Left ventricle myocardium inferior (tissue), 1 donor: ENCODE measurements around the gene PRKCE. TPM values are rescaled to one million over a fixed set of nuclear protein-coding genes. Genes with fewer than 3 reads are reported as not detected.

Experiments used
- DNase-seq: peaks from one replicate; pipeline ENCODE4 v3.0.0-alpha.2; 2020
- H3K27ac ChIP-seq: fragments of 200-600 bp; replicated peaks from 2 replicates; pipeline ENCODE4 v1.8.0; 2021
- H3K27me3 ChIP-seq: fragments of 200-600 bp; 2 replicates; pipeline ENCODE4 v1.8.0; 2021; ENCODE audit warnings: low read depth
- H3K36me3 ChIP-seq: fragments of 200-600 bp; 2 replicates; pipeline ENCODE4 v1.8.0; 2021
- H3K4me1 ChIP-seq: fragments of 200-600 bp; 2 replicates; pipeline ENCODE4 v1.8.0; 2021
- H3K4me3 ChIP-seq: fragments of 200-600 bp; 2 replicates; pipeline ENCODE4 v1.8.0; 2021; ENCODE audit warnings: mild to moderate bottlenecking, moderate library complexity
- H3K9me3 ChIP-seq: fragments of 200-600 bp; replicated peaks from 2 replicates; pipeline ENCODE4 v1.8.0; 2021
- intact Hi-C: fragments of 100-400 bp; cut with micrococcal nuclease; formaldehyde crosslinking; loops from one replicate; pipeline ENCODE4 v1.11.0; 2022
- total RNA-seq: library from RNA; stranded (reverse); fragmentation: NEBNext Ultra II Directional; extraction: Animal tissue kit (Norgen Biotek cat#: 25700); gene quantifications from one replicate; pipeline ENCODE4 v1.2.1, GENCODE V29; 2021
- TF ChIP-seq, protein P1 (sequence below): fragments of 200-600 bp; IDR thresholded peaks from 2 replicates; pipeline ENCODE4 v1.8.0; 2021; ENCODE audit warnings: antibody characterized with exemption, mild to moderate bottlenecking, borderline replicate concordance
- donor health status: DM: no; HTN: yes; CAD: no; lungs with severe emphysema.

PRKCE gene
- total RNA-seq, 1 donor from 2014 or later = 14.7 TPM

DNA sequence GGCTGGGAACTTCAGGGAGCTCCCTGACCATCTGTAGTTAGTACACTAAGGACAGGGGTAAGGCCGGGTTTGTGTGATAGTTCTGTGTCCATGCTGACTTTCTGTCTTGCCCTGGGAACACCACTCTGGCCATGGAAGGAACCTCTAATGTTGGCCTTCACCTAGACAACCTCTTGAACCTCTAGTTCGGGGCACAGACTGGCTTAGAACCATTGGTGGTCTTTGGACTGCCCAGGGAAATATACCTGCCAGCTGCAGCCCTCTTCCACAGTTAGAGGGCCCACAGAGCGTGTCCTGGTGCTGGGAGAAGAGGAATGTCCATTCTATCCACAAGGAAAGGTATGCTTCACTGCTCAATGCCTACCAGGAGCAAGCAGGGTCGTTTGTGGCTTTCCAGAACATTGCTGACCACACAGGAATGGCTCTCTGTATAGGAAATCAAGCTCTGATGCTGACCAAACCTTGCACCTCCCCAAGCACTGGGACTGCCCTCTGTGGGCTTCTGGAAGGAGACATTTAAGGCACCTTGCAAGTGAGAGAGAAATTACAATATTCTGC lies 326.9 kb downstream of the PRKCE start:
- H3K36me3 ChIP-seq = peaks cover 11% of the 10 kb centered on the region
- intact Hi-C loops = no loop called here
- no peaks in the 10 kb centered on the region for H3K9me3 ChIP-seq
- no peak for DNase-seq
- TF ChIP-seq, protein P1, sequence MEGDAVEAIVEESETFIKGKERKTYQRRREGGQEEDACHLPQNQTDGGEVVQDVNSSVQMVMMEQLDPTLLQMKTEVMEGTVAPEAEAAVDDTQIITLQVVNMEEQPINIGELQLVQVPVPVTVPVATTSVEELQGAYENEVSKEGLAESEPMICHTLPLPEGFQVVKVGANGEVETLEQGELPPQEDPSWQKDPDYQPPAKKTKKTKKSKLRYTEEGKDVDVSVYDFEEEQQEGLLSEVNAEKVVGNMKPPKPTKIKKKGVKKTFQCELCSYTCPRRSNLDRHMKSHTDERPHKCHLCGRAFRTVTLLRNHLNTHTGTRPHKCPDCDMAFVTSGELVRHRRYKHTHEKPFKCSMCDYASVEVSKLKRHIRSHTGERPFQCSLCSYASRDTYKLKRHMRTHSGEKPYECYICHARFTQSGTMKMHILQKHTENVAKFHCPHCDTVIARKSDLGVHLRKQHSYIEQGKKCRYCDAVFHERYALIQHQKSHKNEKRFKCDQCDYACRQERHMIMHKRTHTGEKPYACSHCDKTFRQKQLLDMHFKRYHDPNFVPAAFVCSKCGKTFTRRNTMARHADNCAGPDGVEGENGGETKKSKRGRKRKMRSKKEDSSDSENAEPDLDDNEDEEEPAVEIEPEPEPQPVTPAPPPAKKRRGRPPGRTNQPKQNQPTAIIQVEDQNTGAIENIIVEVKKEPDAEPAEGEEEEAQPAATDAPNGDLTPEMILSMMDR = no peak
- H3K4me1 ChIP-seq = peaks cover 6% of the 10 kb centered on the region
- no peak overlapping the region for H3K4me3 ChIP-seq
- H3K27ac ChIP-seq = no peak overlapping the region
- no peaks in the 10 kb centered on the region for H3K27me3 ChIP-seq

DNA sequence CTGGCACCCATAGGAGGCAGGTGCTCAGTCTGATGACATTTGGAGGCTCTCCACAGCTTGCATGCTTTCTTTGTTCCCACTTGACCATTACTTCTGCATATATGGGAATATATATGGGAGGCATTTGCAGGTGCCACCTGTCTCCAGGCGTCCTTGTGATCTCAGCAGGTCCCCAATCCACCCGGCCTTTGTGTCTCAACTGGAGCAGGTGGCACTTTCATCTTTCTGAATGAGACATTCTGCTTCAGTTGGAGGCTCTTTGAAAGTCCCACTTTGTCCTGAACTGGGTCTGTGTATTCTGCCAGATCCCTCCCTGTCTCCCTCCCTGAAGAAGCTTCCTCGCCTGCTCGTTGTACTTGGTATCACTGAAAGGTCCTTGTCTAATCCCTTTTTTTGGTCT lies 327.6 kb downstream of the PRKCE start:
- DNase-seq = no peak
- TF ChIP-seq, protein P1 = no peak
- Histone ChIP-seq H3K9me3 (no peaks in the 10 kb centered on the region), H3K36me3 (peaks cover 11% of the 10 kb centered on the region), H3K27me3 (no peaks in the 10 kb centered on the region), H3K4me3 (no peak overlapping the region), H3K4me1 (peaks cover 6% of the 10 kb centered on the region), H3K27ac (no peak overlapping the region)
- intact Hi-C loops = no loop called here

DNA sequence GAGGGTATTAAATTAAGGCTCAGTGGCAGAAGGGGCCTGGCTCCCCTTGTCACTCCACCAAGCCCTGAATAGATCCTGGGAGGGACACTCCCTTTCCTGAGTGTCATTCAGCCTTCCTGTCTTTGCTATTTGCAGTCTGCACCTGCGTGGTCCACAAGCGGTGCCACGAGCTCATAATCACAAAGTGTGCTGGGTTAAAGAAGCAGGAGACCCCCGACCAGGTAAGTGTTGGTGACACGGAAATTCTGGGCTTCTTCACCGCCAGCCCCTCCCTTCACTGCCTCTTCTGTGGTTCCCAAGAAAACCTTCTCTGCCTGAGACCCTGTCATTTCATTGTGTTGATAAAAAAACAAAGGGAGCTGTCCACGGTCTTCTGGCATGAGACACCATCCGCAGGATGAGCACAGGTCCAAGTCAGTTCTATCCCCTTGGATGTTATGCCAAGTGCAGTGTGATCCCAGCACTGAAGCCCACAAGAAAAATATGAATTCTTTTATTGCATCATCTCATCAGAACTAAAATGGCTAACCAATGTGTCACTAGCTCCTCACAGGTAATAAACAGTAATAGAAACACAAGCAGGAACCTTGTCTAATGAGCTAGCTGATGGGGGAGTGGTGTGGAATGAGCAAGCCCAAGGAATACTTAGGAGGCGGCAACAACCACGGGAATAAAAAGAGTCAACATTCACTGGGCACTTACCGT lies 328.8 kb downstream of the PRKCE start:
- DNase-seq = no peak
- no peaks in the 10 kb centered on the region for H3K9me3 ChIP-seq
- H3K27ac ChIP-seq = no peak overlapping the region
- intact Hi-C loops = no loop called here
- peaks cover 13% of the 10 kb centered on the region for H3K36me3 ChIP-seq
- TF ChIP-seq, protein P1 = no peak
- no peaks in the 10 kb centered on the region for H3K27me3 ChIP-seq
- peaks cover 6% of the 10 kb centered on the region for H3K4me1 ChIP-seq
- no peak overlapping the region for H3K4me3 ChIP-seq

DNA sequence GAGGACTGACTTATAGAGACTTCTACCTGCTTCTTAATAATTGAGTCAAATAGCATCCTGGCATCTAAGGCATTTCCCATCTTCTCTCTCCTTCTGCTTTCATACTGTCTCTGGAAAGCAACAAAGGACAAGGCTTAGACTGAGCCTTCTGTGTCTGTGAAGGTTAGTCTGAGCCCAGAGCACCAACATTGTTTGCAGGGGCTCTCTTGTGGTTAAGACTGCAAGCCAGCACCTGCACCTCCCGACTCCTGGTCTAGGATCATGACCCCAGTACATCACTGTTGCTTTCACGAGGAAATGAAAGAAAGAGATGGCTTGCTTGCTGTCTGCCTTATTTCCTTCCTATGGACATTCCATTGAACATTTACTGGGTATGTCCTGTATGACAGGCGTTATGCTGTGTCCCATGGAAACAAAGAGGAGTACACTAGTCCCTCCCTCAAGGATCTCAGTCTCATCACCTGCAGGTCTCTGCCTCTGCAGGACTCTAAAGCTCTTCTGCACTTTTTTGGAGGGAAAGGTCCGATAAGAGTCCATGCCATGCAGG lies 330.0 kb downstream of the PRKCE start:
- Histone ChIP-seq H3K9me3 (no peaks in the 10 kb centered on the region), H3K27ac (no peak overlapping the region), H3K27me3 (no peaks in the 10 kb centered on the region), H3K4me3 (no peak overlapping the region), H3K4me1 (peaks cover 6% of the 10 kb centered on the region), H3K36me3 (peaks cover 13% of the 10 kb centered on the region)
- intact Hi-C loops = no loop called here
- no peak for DNase-seq
- TF ChIP-seq, protein P1 = no peak

DNA sequence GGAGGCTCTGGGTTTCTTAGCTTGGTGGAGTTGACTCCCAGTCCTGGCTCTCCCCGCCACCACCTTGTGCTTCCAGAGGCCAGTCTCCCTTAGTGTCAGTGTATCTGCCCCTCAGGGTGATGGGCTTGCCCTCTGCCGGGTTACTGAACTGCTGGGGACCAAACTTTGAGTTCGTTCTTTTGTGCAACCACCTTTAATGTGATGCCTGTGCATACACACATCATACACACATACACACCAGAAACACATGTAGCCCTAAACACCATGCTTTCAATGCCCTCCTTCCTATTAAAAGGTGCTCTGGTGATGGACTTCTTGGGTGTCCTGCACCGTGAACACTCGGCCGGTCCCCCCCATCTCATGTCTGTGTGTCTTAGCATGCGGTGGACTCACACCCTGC lies 330.6 kb downstream of the PRKCE start:
- Histone ChIP-seq H3K4me1 (peaks cover 6% of the 10 kb centered on the region), H3K27ac (no peak overlapping the region), H3K36me3 (peaks cover 13% of the 10 kb centered on the region), H3K9me3 (no peaks in the 10 kb centered on the region), H3K27me3 (no peaks in the 10 kb centered on the region), H3K4me3 (no peak overlapping the region)
- TF ChIP-seq, protein P1 = no peak
- intact Hi-C loops = no loop called here
- no peak for DNase-seq
